ENCODE results near the gene SUOX. TPM values are rescaled to one million over a fixed set of nuclear protein-coding genes. Genes with fewer than 3 reads are reported as not detected.
"Not testable (repeated sequence)": the region's sequence is repeated elsewhere in the genome, so short reads cannot be mapped to it uniquely, and the experiment has no call there.

Gene SUOX
- total RNA-seq, 1 experiment from 2014 or later, result 13.6 TPM

GRCh38 chr12:55983232-55983842 is 13.7 kb upstream of the SUOX start:
- DNase-seq (ENCODE audit: low read depth), result no peak

- DNase-seq (ENCODE audit: low read depth), result no peak
Measured at GRCh38 chr12:55984861-55985260, 12.2 kb upstream of the SUOX start.

GRCh38 chr12:55985341-55985740 is 11.7 kb upstream of the SUOX start:
- no peak for DNase-seq (ENCODE audit: low read depth)

GRCh38 chr12:55985976-55986375 is 11.1 kb upstream of the SUOX start:
- not testable (repeated sequence) for DNase-seq (ENCODE audit: low read depth)

GRCh38 chr12:55991110-55991509 is 6.0 kb upstream of the SUOX start:
- no peak for DNase-seq (ENCODE audit: low read depth)

GRCh38 chr12:55993230-55993853 is 3.7 kb upstream of the SUOX start:
- no peak for DNase-seq (ENCODE audit: low read depth)

GRCh38 chr12:55995366-55995765 is 1.7 kb upstream of the SUOX start:
- DNase-seq (ENCODE audit: low read depth), result no peak

- DNase-seq (ENCODE audit: low read depth), result peak; percentile 57
Measured at GRCh38 chr12:55996201-55996714, 818 bp upstream of the SUOX start.

GRCh38 chr12:55997535-55997859 is 421 bp downstream of the SUOX start:
- DNase-seq (ENCODE audit: low read depth), result no peak

- not testable (repeated sequence) for DNase-seq (ENCODE audit: low read depth)
Measured at GRCh38 chr12:55999522-55999921, 2.4 kb downstream of the SUOX start.

- not testable (repeated sequence) for DNase-seq (ENCODE audit: low read depth)
Measured at GRCh38 chr12:55999999-56000540, 3.0 kb downstream of the SUOX start.

- no peak for DNase-seq (ENCODE audit: low read depth)
Measured at GRCh38 chr12:56001487-56002100, 4.5 kb downstream of the SUOX start.

GRCh38 chr12:56003376-56003775 is 6.3 kb downstream of the SUOX start:
- not testable (repeated sequence) for DNase-seq (ENCODE audit: low read depth)

GRCh38 chr12:56004211-56004610 is 7.1 kb downstream of the SUOX start:
- DNase-seq (ENCODE audit: low read depth), result no peak

- DNase-seq (ENCODE audit: low read depth), result peak; percentile 5
Measured at GRCh38 chr12:56007564-56008559, 10.8 kb downstream of the SUOX start.

- DNase-seq (ENCODE audit: low read depth), result no peak
Measured at GRCh38 chr12:56010111-56010570, 13.1 kb downstream of the SUOX start.

GRCh38 chr12:56011509-56012090 is 14.5 kb downstream of the SUOX start:
- no peak for DNase-seq (ENCODE audit: low read depth)

- DNase-seq (ENCODE audit: low read depth), result no peak
Measured at GRCh38 chr12:56013482-56013881, 16.4 kb downstream of the SUOX start.

GRCh38 chr12:56014205-56014604 is 17.1 kb downstream of the SUOX start:
- DNase-seq (ENCODE audit: low read depth), result no peak

GRCh38 chr12:56017181-56017580 is 20.1 kb downstream of the SUOX start:
- no peak for DNase-seq (ENCODE audit: low read depth)

- DNase-seq (ENCODE audit: low read depth), result no peak
Measured at GRCh38 chr12:56018356-56018755, 21.3 kb downstream of the SUOX start.

Measured in RPMI7951 (cell line).